LNCAP (cell line): ENCODE data around the gene TFDP2.

ENCODE experiments used
- TF ChIP-seq, protein P1 (sequence below): fragments of 450-650 bp; IDR thresholded peaks from 2 replicates; pipeline ENCODE4 v1.5.1; 2017; ENCODE audit warnings: mild to moderate bottlenecking

Gene TFDP2

GRCh38 chr3:142148792-142149672, at the start of gene TFDP2:
TFDP2 (minus strand) TSS chr3:142149544; CDS start chr3:142101749, 47,795 bp downstream.
- TF ChIP-seq, protein P1, sequence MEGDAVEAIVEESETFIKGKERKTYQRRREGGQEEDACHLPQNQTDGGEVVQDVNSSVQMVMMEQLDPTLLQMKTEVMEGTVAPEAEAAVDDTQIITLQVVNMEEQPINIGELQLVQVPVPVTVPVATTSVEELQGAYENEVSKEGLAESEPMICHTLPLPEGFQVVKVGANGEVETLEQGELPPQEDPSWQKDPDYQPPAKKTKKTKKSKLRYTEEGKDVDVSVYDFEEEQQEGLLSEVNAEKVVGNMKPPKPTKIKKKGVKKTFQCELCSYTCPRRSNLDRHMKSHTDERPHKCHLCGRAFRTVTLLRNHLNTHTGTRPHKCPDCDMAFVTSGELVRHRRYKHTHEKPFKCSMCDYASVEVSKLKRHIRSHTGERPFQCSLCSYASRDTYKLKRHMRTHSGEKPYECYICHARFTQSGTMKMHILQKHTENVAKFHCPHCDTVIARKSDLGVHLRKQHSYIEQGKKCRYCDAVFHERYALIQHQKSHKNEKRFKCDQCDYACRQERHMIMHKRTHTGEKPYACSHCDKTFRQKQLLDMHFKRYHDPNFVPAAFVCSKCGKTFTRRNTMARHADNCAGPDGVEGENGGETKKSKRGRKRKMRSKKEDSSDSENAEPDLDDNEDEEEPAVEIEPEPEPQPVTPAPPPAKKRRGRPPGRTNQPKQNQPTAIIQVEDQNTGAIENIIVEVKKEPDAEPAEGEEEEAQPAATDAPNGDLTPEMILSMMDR = no peak

GRCh38 chr3:142188846-142189245, 39.5 kb upstream of the TFDP2 start:
- TF ChIP-seq, protein P1 = no peak

GRCh38 chr3:142180761-142181362, 31.5 kb upstream of the TFDP2 start:
- TF ChIP-seq, protein P1 = peak; percentile 54

- TF ChIP-seq, protein P1 = no peak
These were observed 26.1 kb upstream of the TFDP2 start for GRCh38 chr3:142175478-142175877.

DNA sequence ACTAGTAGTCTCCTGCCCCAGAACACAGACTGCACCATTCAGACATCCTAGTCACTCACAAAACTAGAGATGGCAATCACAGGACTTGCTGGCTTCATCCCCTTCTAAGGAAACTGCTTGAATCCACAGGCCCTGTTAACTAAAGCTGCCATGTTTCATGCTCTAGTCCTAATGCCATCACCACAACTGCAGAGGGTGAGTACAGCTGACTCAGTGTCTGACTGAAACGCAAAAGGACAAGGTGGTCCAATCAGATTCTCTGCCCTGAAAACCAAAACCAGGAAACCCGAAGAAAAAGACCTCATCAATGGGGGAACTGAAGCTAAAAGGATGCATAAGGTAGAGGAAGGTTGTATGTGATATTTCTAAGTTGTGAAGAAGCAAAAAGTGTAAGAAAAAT, 25.2 kb upstream of the TFDP2 start:
- TF ChIP-seq, protein P1 = no peak

- TF ChIP-seq, protein P1 = no peak
These were observed 19.2 kb upstream of the TFDP2 start for GRCh38 chr3:142168514-142168913.

GRCh38 chr3:142165194-142165593, 15.8 kb upstream of the TFDP2 start:
- TF ChIP-seq, protein P1 = no peak
